Measurements from ENCODE around the gene LCORL. TPM values are rescaled to one million over a fixed set of nuclear protein-coding genes. Genes with fewer than 3 reads are reported as not detected.

LCORL gene
- total RNA-seq, 2 donors from 2014 or later: 6.4 to 6.6 TPM

DNA sequence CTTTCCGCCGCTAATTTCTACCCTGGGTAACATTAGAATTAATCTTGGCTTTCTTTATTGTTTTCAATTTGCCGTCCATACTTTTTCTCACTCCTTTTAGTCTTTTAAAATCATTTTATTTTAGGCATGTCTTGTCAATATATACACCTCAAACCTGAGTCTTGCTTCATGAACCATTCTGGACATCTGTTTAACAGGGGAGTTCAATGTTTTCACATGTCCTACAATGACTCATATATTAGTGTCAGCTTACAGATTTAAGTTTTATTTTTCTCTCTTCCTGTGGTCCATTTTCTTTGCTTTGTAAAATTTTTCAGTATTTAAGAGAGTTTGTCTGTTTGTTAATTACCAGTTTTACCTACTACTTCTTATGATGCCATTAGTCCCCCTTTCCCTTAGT lies 89.5 kb downstream of the LCORL start:
- Mint-ChIP-seq H3K4me3 (no peak overlapping the region), H3K36me3 (ENCODE audit: low read depth) (no peaks in the 10 kb centered on the region), H3K27me3 (no peaks in the 10 kb centered on the region), H3K27ac (no peak overlapping the region), H3K9me3 (peaks cover 7% of the 10 kb centered on the region), H3K4me1 (peaks cover 4% of the 10 kb centered on the region)
- ATAC-seq (replicated peaks): no peak

DNA sequence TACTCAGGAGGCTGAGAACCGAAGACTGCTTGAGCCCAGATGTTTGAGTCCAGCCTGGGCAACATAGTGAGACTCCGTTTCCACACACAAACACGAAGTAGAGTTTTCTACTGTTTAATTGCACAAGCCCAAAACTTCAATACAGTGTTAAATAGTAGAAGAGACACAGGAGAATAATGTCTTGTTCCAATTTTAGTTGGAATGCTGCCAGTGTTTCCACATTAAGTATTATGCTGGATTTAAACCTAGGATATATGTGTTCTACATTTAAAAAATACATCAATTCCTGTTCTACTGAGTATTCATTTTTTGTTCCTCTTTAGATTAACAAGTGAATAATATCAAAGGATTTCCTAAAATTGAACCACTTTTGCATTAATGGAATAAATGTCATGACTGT lies 91.3 kb downstream of the LCORL start:
- Mint-ChIP-seq H3K27ac (no peak overlapping the region), H3K9me3 (peaks cover 8% of the 10 kb centered on the region), H3K4me3 (no peak overlapping the region), H3K36me3 (ENCODE audit: low read depth) (no peaks in the 10 kb centered on the region), H3K27me3 (no peaks in the 10 kb centered on the region), H3K4me1 (no peaks in the 10 kb centered on the region)
- ATAC-seq (replicated peaks): no peak

DNA sequence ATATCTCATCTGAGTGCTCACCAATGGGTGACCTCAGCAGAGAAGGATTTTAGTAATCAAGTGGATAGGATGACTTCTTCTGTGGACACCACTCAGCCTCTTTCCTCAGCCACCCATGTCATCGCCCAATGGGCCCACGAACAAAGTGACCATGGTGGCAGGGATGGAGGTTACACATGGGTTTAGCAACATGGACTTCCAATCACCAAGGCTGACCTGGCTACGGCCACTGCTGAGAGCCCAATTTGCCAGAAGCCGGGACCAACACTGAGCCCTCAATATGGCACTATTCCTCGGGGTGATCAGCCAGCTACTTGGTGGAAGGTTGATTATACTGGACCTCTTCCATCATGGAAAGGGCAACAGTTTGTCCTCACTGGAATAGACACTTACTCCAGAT lies 97.4 kb downstream of the LCORL start:
- Mint-ChIP-seq H3K9me3 (peaks cover 4% of the 10 kb centered on the region), H3K36me3 (ENCODE audit: low read depth) (no peaks in the 10 kb centered on the region), H3K27me3 (no peaks in the 10 kb centered on the region), H3K27ac (no peak overlapping the region), H3K4me3 (no peak overlapping the region), H3K4me1 (no peaks in the 10 kb centered on the region)
- ATAC-seq (replicated peaks): no peak

GRCh38 chr4:17921451-17921850 lies 100.1 kb downstream of the LCORL start:
- Mint-ChIP-seq H3K36me3 (ENCODE audit: low read depth) (no peaks in the 10 kb centered on the region), H3K4me3 (no peak overlapping the region), H3K27ac (no peak overlapping the region), H3K4me1 (no peaks in the 10 kb centered on the region), H3K9me3 (peaks cover 2% of the 10 kb centered on the region), H3K27me3 (no peaks in the 10 kb centered on the region)
- ATAC-seq (replicated peaks): no peak

GRCh38 chr4:17920681-17921080 lies 100.9 kb downstream of the LCORL start:
- Mint-ChIP-seq H3K36me3 (ENCODE audit: low read depth) (no peaks in the 10 kb centered on the region), H3K4me3 (no peak overlapping the region), H3K9me3 (no peaks in the 10 kb centered on the region), H3K27ac (no peak overlapping the region), H3K27me3 (no peaks in the 10 kb centered on the region), H3K4me1 (no peaks in the 10 kb centered on the region)
- ATAC-seq (replicated peaks): no peak

DNA sequence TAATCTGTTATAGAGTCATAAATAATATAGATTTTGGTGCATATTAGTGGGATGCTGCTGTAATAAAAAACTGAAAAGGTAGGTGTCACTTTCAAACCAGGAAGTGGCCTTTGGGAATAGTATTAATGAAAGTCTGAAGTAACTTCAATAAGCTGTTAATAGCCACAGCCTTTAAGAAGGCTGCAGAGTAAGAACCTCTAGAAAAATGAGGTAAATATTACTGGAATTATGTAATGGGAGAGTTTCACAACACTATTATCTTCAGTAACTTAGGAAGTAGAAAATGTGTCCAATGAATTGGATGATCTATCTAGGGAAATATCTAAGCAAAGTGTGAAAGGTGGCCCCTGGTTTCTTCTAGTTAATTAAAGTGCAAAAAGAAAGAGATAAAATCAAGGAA lies 106.1 kb downstream of the LCORL start:
- H3K9me3 Mint-ChIP-seq: no peaks in the 10 kb centered on the region
- no peak for ATAC-seq (replicated peaks)

GRCh38 chr4:17912011-17912410 lies 109.5 kb downstream of the LCORL start:
- H3K36me3 Mint-ChIP-seq (ENCODE audit: low read depth): peaks cover 10% of the 10 kb centered on the region

More for the DNA sequence above, 106.1 kb downstream of the LCORL start:
- Mint-ChIP-seq H3K36me3 (ENCODE audit: low read depth) (peaks cover 10% of the 10 kb centered on the region), H3K27me3 (no peaks in the 10 kb centered on the region), H3K4me1 (no peaks in the 10 kb centered on the region), H3K27ac (no peak overlapping the region), H3K4me3 (no peak overlapping the region)

DNA sequence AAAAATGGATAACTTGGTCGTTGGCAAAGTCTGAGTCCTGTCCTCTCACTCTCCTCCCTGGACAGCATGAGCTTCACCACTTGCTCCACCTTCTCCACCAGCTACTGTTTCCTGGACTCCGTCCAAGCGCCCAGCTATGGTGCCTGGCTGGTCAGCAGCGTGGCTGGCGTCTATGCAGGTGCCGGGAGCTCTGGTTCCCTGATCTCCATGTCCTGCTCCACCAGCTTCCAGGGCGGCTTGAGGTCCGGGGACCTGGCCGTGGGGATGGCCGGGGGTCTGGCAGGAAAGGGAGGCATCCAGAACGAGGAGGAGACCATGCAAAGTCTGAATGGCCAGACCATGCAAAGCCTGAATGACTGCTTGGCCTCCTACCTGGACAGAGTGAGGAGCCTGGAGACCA lies 109.9 kb downstream of the LCORL start:
- H3K27me3 Mint-ChIP-seq: no peaks in the 10 kb centered on the region

More at GRCh38 chr4:17912011-17912410, 109.5 kb downstream of the LCORL start:
- H3K27ac Mint-ChIP-seq: no peak overlapping the region
- no peaks in the 10 kb centered on the region for H3K4me1 Mint-ChIP-seq
- ATAC-seq (replicated peaks): no peak
- no peaks in the 10 kb centered on the region for H3K9me3 Mint-ChIP-seq
- H3K27me3 Mint-ChIP-seq: no peaks in the 10 kb centered on the region
- no peak overlapping the region for H3K4me3 Mint-ChIP-seq

GRCh38 chr4:17898553-17899055 lies 123.0 kb downstream of the LCORL start:
- ATAC-seq (replicated peaks): no peak
- Mint-ChIP-seq H3K27ac (no peak overlapping the region), H3K36me3 (ENCODE audit: low read depth) (peaks cover 6% of the 10 kb centered on the region), H3K4me1 (no peaks in the 10 kb centered on the region), H3K4me3 (no peak overlapping the region), H3K27me3 (no peaks in the 10 kb centered on the region), H3K9me3 (no peaks in the 10 kb centered on the region)

More for the DNA sequence above, 109.9 kb downstream of the LCORL start:
- Mint-ChIP-seq H3K4me1 (no peaks in the 10 kb centered on the region), H3K27ac (no peak overlapping the region), H3K4me3 (no peak overlapping the region), H3K9me3 (no peaks in the 10 kb centered on the region), H3K36me3 (ENCODE audit: low read depth) (peaks cover 10% of the 10 kb centered on the region)
- no peak for ATAC-seq (replicated peaks)

- Mint-ChIP-seq H3K9me3 (no peaks in the 10 kb centered on the region), H3K4me1 (no peaks in the 10 kb centered on the region), H3K27ac (no peak overlapping the region), H3K4me3 (no peak overlapping the region), H3K27me3 (no peaks in the 10 kb centered on the region), H3K36me3 (ENCODE audit: low read depth) (peaks cover 6% of the 10 kb centered on the region)
- ATAC-seq (replicated peaks): no peak
Observed at GRCh38 chr4:17895481-17895880, 126.1 kb downstream of the LCORL start.

GRCh38 chr4:17894421-17894820 lies 127.1 kb downstream of the LCORL start:
- no peak for ATAC-seq (replicated peaks)
- peaks cover 5% of the 10 kb centered on the region for H3K36me3 Mint-ChIP-seq (ENCODE audit: low read depth)
- H3K4me3 Mint-ChIP-seq: no peak overlapping the region
- no peaks in the 10 kb centered on the region for H3K4me1 Mint-ChIP-seq
- no peak overlapping the region for H3K27ac Mint-ChIP-seq
- H3K9me3 Mint-ChIP-seq: no peaks in the 10 kb centered on the region
- H3K27me3 Mint-ChIP-seq: no peaks in the 10 kb centered on the region

GRCh38 chr4:17889692-17890091 lies 131.9 kb downstream of the LCORL start:
- H3K4me3 Mint-ChIP-seq: no peak overlapping the region
- no peak for ATAC-seq (replicated peaks)
- no peaks in the 10 kb centered on the region for H3K27me3 Mint-ChIP-seq
- no peaks in the 10 kb centered on the region for H3K9me3 Mint-ChIP-seq
- peaks cover under 1% of the 10 kb centered on the region for H3K36me3 Mint-ChIP-seq (ENCODE audit: low read depth)
- H3K4me1 Mint-ChIP-seq: no peaks in the 10 kb centered on the region
- no peak overlapping the region for H3K27ac Mint-ChIP-seq

DNA sequence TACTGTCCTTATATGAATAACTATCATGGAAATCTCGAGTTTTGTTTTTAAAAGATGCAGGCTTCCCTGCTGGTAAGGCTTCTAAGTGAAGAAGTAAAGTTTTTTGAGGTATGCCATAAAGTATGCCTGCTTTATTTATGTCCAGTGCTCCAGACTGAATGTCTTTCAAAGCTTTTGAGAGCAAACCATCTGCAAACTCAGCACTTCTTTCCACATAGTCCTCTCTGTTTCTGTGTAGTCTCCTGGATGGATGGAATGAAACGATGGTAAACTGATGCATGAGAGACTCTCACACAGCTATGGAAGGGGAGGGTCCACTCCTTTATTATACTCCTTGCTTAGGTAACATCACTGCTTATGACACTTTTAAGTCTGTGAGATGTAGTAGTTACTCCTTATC lies 137.0 kb downstream of the LCORL start:
- no peaks in the 10 kb centered on the region for H3K4me1 Mint-ChIP-seq
- no peak overlapping the region for H3K27ac Mint-ChIP-seq
- H3K27me3 Mint-ChIP-seq: no peaks in the 10 kb centered on the region
- H3K4me3 Mint-ChIP-seq: no peak overlapping the region
- peaks cover 12% of the 10 kb centered on the region for H3K36me3 Mint-ChIP-seq (ENCODE audit: low read depth)
- no peak for ATAC-seq (replicated peaks)
- no peaks in the 10 kb centered on the region for H3K9me3 Mint-ChIP-seq

- Mint-ChIP-seq H3K4me3 (no peak overlapping the region), H3K9me3 (no peaks in the 10 kb centered on the region), H3K36me3 (ENCODE audit: low read depth) (peaks cover 12% of the 10 kb centered on the region), H3K27me3 (no peaks in the 10 kb centered on the region), H3K4me1 (no peaks in the 10 kb centered on the region), H3K27ac (no peak overlapping the region)
- no peak for ATAC-seq (replicated peaks)
Observed at GRCh38 chr4:17884063-17884462, 137.5 kb downstream of the LCORL start.

DNA sequence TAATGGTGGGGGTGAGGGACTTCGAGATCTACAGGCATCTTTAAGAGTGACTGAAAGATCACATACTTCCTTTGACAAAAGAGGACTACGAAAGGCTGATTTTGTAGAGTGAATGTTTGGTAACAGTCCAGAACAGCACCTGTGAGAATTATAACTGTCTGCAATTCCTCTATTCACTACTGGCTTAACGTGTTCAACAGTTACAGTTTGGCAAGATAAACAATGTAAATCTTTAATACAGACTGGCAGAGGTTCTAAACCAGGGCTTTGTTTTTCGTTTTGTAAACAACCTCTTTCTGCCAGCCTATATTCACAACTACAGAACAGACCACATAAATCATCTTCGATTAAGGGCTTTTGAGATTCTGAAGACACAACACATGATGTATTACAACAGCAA lies 143.9 kb downstream of the LCORL start:
- ATAC-seq (replicated peaks): no peak
- no peak overlapping the region for H3K4me3 Mint-ChIP-seq
- no peak overlapping the region for H3K27ac Mint-ChIP-seq

DNA sequence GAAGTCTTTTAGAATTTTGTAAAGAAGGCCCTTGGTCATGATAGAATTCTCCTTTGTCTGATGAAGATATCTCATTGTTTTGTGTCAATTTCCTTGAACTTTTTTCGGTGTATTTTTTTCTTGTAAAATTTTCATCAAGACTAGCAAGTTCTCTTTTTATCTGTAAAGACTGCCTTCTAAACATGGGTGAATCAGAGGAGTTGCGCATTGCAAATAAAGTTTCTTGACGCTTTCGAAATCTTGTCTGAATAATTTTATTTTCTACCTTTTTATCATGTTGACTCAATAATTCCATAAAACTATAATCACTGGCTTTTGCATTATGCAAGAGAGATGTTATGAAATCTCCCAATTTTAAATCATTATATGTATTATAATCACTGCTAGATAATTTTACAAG lies 144.6 kb downstream of the LCORL start:
- Mint-ChIP-seq H3K36me3 (ENCODE audit: low read depth) (no peaks in the 10 kb centered on the region), H3K4me3 (no peak overlapping the region), H3K27me3 (no peaks in the 10 kb centered on the region), H3K4me1 (no peaks in the 10 kb centered on the region), H3K9me3 (no peaks in the 10 kb centered on the region), H3K27ac (no peak overlapping the region)
- ATAC-seq (replicated peaks): no peak

More for the DNA sequence above, 143.9 kb downstream of the LCORL start:
- no peaks in the 10 kb centered on the region for H3K4me1 Mint-ChIP-seq
- no peaks in the 10 kb centered on the region for H3K9me3 Mint-ChIP-seq
- no peaks in the 10 kb centered on the region for H3K27me3 Mint-ChIP-seq
- no peaks in the 10 kb centered on the region for H3K36me3 Mint-ChIP-seq (ENCODE audit: low read depth)
